Liver (tissue), 9 donors: ENCODE data around the gene CAMKMT. TPM values are rescaled to one million over a fixed set of nuclear protein-coding genes. Genes with fewer than 3 reads are reported as not detected.

Experiments
- DNase-seq: peaks from one replicate; pipeline ENCODE4 v3.0.0-alpha.2; 2017; ENCODE audit warnings: low spot score
- H3K27ac ChIP-seq, 2 donors: one replicate each; pipeline ENCODE4 v1.7.0; 2013; ENCODE audit warnings: inconsistent platforms in 2 of 2, low read length in 2 of 2, control low read depth in 1 of 2, low read depth in 1 of 2, mild to moderate bottlenecking in 1 of 2
- H3K27me3 ChIP-seq, 4 donors: one replicate each; pipeline versions ENCODE4 v1.6.1 to v1.7.0; 2013; ENCODE audit warnings: low read length in 3 of 4, inconsistent platforms in 1 of 4, mild to moderate bottlenecking in 1 of 4, moderate library complexity in 1 of 4; ENCODE audit not compliant: control insufficient read depth in 4 of 4, insufficient read depth in 4 of 4
- H3K36me3 ChIP-seq, 4 donors: one replicate each; pipeline versions ENCODE4 v1.6.1 to v1.7.0; 2013; ENCODE audit warnings: low read length in 3 of 4, mild to moderate bottlenecking in 3 of 4, low read depth in 1 of 4, moderate library complexity in 1 of 4; ENCODE audit not compliant: control insufficient read depth in 4 of 4, insufficient read depth in 3 of 4
- H3K4me1 ChIP-seq, 4 donors: one replicate each; pipeline versions ENCODE4 v1.6.1 to v1.7.0; 2013; ENCODE audit warnings: low read length in 3 of 4, mild to moderate bottlenecking in 3 of 4, moderate library complexity in 1 of 4; ENCODE audit not compliant: control insufficient read depth in 4 of 4, insufficient read depth in 4 of 4
- H3K4me3 ChIP-seq, 3 donors: one replicate each; pipeline versions ENCODE4 v1.6.1 to v1.7.0; 2013; ENCODE audit warnings: low read length in 3 of 3, control low read depth in 1 of 3, low read depth in 1 of 3, mild to moderate bottlenecking in 1 of 3
- H3K9ac ChIP-seq, 2 donors: one replicate each; pipeline ENCODE4 v1.7.0; 2013; ENCODE audit warnings: low read length in 2 of 2, mild to moderate bottlenecking in 2 of 2, moderate library complexity in 2 of 2, control low read depth in 1 of 2, low read depth in 1 of 2
- H3K9me3 ChIP-seq, 4 donors: one replicate each; pipeline versions ENCODE4 v1.6.1 to v1.7.0; 2013; ENCODE audit warnings: low read length in 3 of 4; ENCODE audit not compliant: control insufficient read depth in 4 of 4
- ATF3 ChIP-seq: IDR thresholded peaks from 2 replicates; pipeline ENCODE4 v1.6.1; 2016; ENCODE audit warnings: antibody characterized with exemption
- EGR1 ChIP-seq, 2 donors: IDR thresholded peaks; 2 replicates each; pipeline ENCODE4 v1.6.1; 2016 to 2018; ENCODE audit warnings: antibody characterized with exemption in 2 of 2, low read depth in 2 of 2
- FOXA2 ChIP-seq: IDR thresholded peaks from 2 replicates; pipeline ENCODE4 v1.6.1; 2016; ENCODE audit warnings: antibody characterized with exemption
- HNF4A ChIP-seq, 2 donors: conservative IDR thresholded peaks; 2 replicates each; pipeline ENCODE4 v1.6.1; 2016; ENCODE audit warnings: antibody characterized with exemption in 2 of 2, mild to moderate bottlenecking in 2 of 2
- HNF4G ChIP-seq: IDR thresholded peaks from 2 replicates; pipeline ENCODE4 v1.6.1; 2016; ENCODE audit warnings: antibody characterized with exemption
- JUND ChIP-seq, 2 donors: IDR thresholded peaks; 2 replicates each; pipeline ENCODE4 v1.6.1; 2016; ENCODE audit warnings: antibody characterized with exemption in 2 of 2
- MAX ChIP-seq: IDR thresholded peaks from 2 replicates; pipeline ENCODE4 v1.6.1; 2016; ENCODE audit warnings: antibody characterized with exemption
- NR2F2 ChIP-seq: IDR thresholded peaks from 2 replicates; pipeline ENCODE4 v1.6.1; 2016; ENCODE audit warnings: antibody characterized with exemption
- RAD21 ChIP-seq, 2 donors: IDR thresholded peaks; 2 replicates each; pipeline ENCODE4 v1.6.1; 2016; ENCODE audit warnings: antibody characterized with exemption in 2 of 2, mild to moderate bottlenecking in 2 of 2
- REST ChIP-seq: IDR thresholded peaks from 2 replicates; pipeline ENCODE4 v1.6.1; 2016; ENCODE audit warnings: antibody characterized with exemption, mild to moderate bottlenecking
- RXRA ChIP-seq, 2 donors: IDR thresholded peaks; 2 replicates each; pipeline ENCODE4 v1.6.1; 2017 to 2018; ENCODE audit warnings: antibody characterized with exemption in 2 of 2, mild to moderate bottlenecking in 1 of 2
- SP1 ChIP-seq: IDR thresholded peaks from 2 replicates; pipeline ENCODE4 v1.6.1; 2018; ENCODE audit warnings: antibody characterized with exemption, mild to moderate bottlenecking
- YY1 ChIP-seq: IDR thresholded peaks from 2 replicates; pipeline ENCODE4 v1.6.1; 2016; ENCODE audit warnings: antibody characterized with exemption, mild to moderate bottlenecking
- ZBTB33 ChIP-seq: IDR thresholded peaks from 2 replicates; pipeline ENCODE4 v1.6.1; 2016; ENCODE audit warnings: antibody characterized with exemption
- WGBS: extraction: QIAGEN DNeasy Blood & Tissue Kit; methylation state at CpG from one replicate; pipeline ENCODE4 v1.1.7; 2013; 5-methylcytosine and 5-hydroxymethylcytosine counted together
- polyA plus RNA-seq, 2 donors: library from polyadenylated mRNA; stranded (reverse) in 1 of 2; unstranded in 1 of 2; fragments of 200-250 nt in 1 of 2; fragments of >200 nt in 1 of 2; fragmentation: Nextera tagmentation in 1 of 2; extraction: Ambion mirVana in 1 of 2; gene quantifications; one replicate each; pipeline versions ENCODE4 v1.2.1 to v1.2.3, GENCODE V29; 2013 to 2015
- total RNA-seq, 2 donors: library from RNA; depleted of rRNA; stranded (reverse); fragments of >200 nt; gene quantifications; one replicate each; pipeline ENCODE4 v1.2.3, GENCODE V29; 2014
- donor health status: healthy.
- donor health status: healthy.
- donor health status: healthy.
- donor health status: healthy.
- donor health status: healthy.

Gene CAMKMT
- total and polyA plus RNA-seq, 4 donors: 1.5 to 12.7 (median 7.1) TPM

- TF ChIP-seq HNF4A (conservative IDR thresholded peaks at IDR 0.05) (no peak), HNF4G (no peak), EGR1 (IDR thresholded peaks at IDR 0.05; ENCODE audit: low read depth in 2 of 2) (no peak), YY1 (no peak), FOXA2 (no peak), JUND (IDR thresholded peaks at IDR 0.05) (no peak), RAD21 (IDR thresholded peaks at IDR 0.05) (no peak), NR2F2 (no peak)
These were observed 440.4 kb downstream of the CAMKMT start (continued) for GRCh38 chr2:44801841-44802776.

GRCh38 chr2:44802777-44803424, 441.2 kb downstream of the CAMKMT start:
- Histone ChIP-seq H3K4me3 (peak overlapping the region in 1 of 3 donors; percentile 19), H3K27me3 (peaks cover 5 to 19% (median 14%) of the 10 kb centered on the region in 4 donors), H3K27ac (no peak overlapping the region), H3K9me3 (no peaks in the 10 kb centered on the region), H3K4me1 (peaks cover 0 to 13% (median 4%) of the 10 kb centered on the region in 4 donors), H3K36me3 (no peaks in the 10 kb centered on the region), H3K9ac (no peak overlapping the region)
- TF ChIP-seq MAX: no peak
- TF ChIP-seq REST: no peak
- TF ChIP-seq SP1: no peak
- no peak for TF ChIP-seq FOXA2
- TF ChIP-seq ATF3: no peak
- no peak for TF ChIP-seq JUND (IDR thresholded peaks at IDR 0.05)
- no peak for TF ChIP-seq ZBTB33
- TF ChIP-seq EGR1 (IDR thresholded peaks at IDR 0.05; ENCODE audit: low read depth in 2 of 2): no peak
- no peak for TF ChIP-seq RXRA (IDR thresholded peaks at IDR 0.05)
- DNase-seq: peak; percentile 21
- 12% methylated on average over 27 of the region's 27 CpGs for WGBS
